GM13977 (cell line): Measurements from ENCODE around the gene UQCRC2.

Source experiments
- DNase-seq: peaks from one replicate; pipeline ENCODE4 v3.0.0; 2012; ENCODE audit warnings: low spot score
- in situ Hi-C: fragments of 300-500 bp; cut with MboI; formaldehyde crosslinking; loops from one replicate; pipeline ENCODE4 v1.12.0; 2022; ENCODE audit warnings: low sequenced_read_pairs, low pct_unique_long_range_greater_than_20kb, mixed read lengths, inconsistent platforms; ENCODE audit not compliant: unreplicated experiment
- TF ChIP-seq, protein P1 (sequence below): IDR thresholded peaks from 2 replicates; pipeline ENCODE4 v1.5.1; 2012; ENCODE audit warnings: mild to moderate bottlenecking, control low read depth; ENCODE audit not compliant: insufficient read depth; ENCODE audit errors: extremely low read depth, missing control alignments

UQCRC2 gene

DNA sequence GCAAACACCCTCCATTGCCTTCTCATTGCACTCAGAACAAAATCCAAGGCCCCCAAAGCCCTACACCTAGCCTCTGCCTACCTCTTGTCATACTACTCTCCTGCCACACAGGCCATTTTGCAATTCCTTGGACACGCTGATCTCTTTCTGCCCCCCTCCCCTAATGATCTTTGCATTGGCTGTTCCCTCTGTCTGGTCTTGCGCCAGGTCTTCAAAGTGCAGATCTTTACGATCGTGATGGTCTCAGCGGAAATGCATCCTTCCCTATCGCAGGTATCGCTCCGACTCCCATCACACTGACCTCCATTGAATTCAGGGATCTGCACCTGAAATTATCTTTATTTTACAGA, 54.0 kb downstream of the UQCRC2 start:
- DNase-seq, result no peak
- TF ChIP-seq, protein P1, sequence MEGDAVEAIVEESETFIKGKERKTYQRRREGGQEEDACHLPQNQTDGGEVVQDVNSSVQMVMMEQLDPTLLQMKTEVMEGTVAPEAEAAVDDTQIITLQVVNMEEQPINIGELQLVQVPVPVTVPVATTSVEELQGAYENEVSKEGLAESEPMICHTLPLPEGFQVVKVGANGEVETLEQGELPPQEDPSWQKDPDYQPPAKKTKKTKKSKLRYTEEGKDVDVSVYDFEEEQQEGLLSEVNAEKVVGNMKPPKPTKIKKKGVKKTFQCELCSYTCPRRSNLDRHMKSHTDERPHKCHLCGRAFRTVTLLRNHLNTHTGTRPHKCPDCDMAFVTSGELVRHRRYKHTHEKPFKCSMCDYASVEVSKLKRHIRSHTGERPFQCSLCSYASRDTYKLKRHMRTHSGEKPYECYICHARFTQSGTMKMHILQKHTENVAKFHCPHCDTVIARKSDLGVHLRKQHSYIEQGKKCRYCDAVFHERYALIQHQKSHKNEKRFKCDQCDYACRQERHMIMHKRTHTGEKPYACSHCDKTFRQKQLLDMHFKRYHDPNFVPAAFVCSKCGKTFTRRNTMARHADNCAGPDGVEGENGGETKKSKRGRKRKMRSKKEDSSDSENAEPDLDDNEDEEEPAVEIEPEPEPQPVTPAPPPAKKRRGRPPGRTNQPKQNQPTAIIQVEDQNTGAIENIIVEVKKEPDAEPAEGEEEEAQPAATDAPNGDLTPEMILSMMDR, result no peak
- in situ Hi-C loops, result loop anchor here (25.0 kb wide), 1 partner anchor 280 kb away; the partner anchor contains the start of gene POLR3E

DNA sequence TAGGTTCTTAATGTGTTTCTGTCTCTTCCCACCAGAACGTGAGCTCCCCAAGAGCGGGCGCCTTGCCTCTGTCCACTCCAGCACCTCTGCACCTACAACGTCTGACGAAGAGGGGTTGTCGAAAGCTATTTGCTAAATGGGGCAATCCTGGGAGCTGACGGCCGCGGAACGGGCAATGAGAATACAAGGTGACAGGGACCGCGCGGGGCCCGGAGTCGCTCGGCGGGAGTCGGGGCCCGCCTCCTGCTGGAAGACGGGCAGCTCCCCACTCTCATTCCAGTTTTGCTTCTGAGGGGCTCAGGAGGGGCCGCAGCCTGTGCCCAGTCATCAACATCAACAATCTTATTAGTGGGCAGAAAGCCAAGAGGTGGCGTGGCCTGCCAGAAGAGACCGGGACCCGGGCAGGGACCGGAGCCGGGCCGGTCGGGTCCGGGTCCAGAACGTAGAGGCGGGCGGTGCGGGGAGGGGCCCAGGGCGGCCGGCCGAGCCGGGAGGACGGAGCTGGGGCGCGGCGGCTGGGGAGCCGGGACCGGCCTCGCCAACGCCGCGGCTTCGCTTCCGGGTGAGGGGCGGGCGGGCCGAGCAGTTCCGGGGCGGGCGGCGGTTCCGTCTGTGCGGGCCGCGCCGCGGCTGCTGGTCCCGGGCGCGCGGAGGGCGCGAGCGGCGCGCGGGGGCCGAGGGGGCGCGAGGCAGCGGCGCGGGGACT, 54.5 kb downstream of the UQCRC2 start, which contains the start of gene MOSMO:
Gene MOSMO, plus strand, starts transcription at position 603 of the 706 bp plus-strand sequence. CDS start 191 bp downstream, outside the sequence.
- peak; percentile 93 for DNase-seq
- TF ChIP-seq, protein P1, result no peak
- in situ Hi-C loops, result loop anchor here (25.0 kb wide), 1 partner anchor 280 kb away; the partner anchor contains the start of gene POLR3E

DNA sequence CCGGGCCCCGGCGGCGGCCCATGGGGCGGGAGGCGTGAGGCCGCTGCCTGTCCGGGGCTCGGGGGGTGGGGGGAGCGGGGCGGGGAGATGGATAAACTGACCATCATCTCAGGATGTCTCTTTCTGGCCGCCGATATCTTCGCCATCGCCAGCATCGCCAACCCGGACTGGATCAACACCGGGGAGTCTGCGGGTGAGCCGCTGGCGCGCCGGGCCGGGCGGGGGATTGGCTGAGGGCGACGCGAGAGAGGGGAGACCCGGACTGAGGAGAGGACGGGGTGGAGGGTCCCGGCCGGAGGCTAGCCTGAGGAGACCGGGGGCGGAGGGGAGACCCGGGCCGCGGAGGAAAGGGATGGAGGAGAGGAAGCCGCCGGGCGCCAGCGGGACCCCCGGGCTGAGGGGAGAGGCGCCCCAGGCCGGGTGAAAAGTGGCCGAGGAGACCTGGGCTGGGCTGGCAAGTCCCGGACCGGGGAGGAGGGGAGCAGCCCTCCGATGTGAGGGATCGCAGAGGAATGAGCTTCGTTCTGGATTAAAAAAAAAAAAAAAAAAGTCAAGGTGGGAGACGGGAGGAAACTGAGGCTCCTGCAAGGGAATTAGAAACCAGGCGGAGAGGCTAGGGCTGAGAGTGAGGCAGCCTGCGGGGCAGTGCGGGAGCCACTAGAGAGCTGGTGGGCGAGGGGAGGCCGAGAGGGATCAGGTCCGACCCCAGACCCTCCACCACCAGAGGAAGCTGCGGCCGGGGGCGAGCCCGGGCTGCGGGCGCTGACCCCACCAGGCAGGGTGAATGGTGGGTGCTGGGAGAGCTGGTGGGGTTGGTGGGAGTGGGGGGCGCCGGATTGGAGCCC, 55.3 kb downstream of the UQCRC2 start:
- DNase-seq, result peak; percentile 57
- in situ Hi-C loops, result loop anchor here (25.0 kb wide), 1 partner anchor 279 kb away; the partner anchor contains the start of gene POLR3E

DNA sequence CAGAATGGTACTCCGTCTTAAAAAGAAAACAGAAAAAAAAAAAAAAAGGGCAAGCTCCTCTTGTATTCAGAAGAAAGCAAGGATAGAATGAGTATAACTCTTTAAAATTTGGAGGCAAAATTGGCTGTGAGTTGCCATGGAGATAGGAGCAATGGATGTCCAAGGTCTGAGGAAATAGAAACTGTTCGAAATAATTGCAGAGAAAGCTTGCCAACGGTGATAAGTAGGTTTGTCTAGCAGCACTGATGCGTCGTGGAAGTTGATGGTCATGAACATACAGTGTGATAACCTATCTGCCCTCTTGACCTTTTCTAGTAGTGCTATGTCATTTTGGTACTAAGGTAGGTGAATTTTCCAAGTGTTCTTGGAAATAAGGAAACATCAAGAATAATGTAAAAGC, 57.7 kb downstream of the UQCRC2 start:
- DNase-seq, result no peak
- in situ Hi-C loops, result loop anchor here (25.0 kb wide), 1 partner anchor 276 kb away; the partner anchor contains the start of gene POLR3E
- TF ChIP-seq, protein P1, result no peak

More for the DNA sequence above, 55.3 kb downstream of the UQCRC2 start:
- TF ChIP-seq, protein P1, result no peak

DNA sequence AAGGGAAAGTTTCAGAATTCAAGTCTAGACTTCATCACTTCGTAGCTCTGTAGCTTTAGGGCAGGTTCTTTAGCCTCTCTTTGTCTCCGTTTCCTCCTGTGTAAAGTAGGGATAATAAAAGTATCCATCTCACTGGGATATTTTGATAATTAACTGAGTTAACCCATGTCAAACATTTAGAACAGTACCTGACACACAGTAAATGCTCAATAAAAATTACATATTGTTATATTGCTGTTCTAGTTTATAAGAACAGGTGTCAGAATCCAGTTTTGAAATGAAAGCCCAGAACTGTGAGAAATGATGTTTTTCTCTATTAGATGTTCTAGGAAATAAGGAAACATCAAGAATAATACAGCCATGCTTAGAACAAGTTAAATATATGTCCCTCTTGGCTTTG, 59.1 kb downstream of the UQCRC2 start:
- TF ChIP-seq, protein P1, result no peak
- in situ Hi-C loops, result loop anchor here (25.0 kb wide), 1 partner anchor 275 kb away; the partner anchor contains the start of gene POLR3E
- no peak for DNase-seq

DNA sequence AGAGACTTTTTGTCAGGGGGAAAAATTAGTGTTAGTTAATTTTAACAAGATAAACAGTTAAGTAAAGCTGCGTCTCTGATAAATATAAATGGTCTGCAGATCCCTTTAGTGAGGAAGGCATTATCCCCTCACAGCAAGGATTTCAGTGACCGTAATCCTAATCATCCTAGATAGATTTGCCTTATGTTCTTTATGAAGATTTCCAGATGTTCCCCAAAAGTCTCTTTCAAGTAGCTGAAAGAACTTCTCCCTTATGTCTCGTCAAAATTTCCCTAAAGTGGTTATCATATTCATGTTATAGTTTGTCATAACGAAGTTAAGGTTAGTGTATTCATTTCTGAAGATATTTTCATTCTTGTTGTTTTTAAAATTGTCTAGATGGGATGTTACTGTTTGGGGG, 60.3 kb downstream of the UQCRC2 start:
- TF ChIP-seq, protein P1, result no peak
- no peak for DNase-seq
- in situ Hi-C loops, result loop anchor here (25.0 kb wide), 1 partner anchor 274 kb away; the partner anchor contains the start of gene POLR3E
